CMK (cell line): ENCODE results near the gene GIT2.
"Not testable (repeated sequence)": the region's sequence is repeated elsewhere in the genome, so short reads cannot be mapped to it uniquely, and the experiment has no call there.

Source experiments
- DNase-seq: peaks from one replicate; pipeline ENCODE4 v3.0.0-alpha.2; 2010; ENCODE audit warnings: low read depth

Gene GIT2

DNA sequence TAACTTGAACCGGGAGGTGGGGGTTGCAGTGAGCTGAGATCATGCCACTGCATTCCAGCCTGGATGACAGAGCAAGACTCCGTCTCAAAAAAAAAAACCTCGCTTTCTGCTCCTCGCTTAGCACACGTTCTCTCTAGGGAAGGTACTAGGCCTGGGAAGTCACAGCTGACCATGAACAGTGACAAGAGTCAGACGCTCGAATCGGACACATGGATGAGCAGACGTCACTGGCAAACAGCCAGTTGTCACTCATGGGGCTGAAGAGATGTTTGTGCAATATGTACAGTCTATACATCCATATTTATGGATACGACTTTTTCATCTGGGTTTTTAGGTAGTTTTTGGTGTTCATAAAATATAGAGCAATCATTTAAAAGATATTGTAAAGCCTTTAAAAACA is 76.7 kb downstream of the GIT2 start:
- DNase-seq: no peak

DNA sequence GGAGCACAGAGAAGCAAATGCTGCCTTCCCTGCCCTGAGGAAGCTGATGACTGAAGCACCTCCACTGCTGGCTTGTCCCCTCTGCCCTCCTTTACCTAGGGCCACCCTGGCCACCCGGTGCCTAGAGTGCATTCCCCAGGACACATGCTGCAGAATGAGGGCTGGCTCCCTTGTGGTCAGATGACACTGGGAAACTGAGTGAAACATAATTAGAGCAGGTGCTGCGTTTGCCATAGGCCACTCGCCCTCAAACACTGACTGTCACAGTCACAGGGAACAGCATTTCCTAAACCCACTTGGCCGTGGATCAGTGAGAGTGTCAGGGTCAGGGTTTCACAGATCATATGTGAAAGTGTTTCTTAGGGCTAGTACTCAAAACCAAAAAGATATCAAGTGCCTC is 80.1 kb downstream of the GIT2 start:
- no peak for DNase-seq

DNA sequence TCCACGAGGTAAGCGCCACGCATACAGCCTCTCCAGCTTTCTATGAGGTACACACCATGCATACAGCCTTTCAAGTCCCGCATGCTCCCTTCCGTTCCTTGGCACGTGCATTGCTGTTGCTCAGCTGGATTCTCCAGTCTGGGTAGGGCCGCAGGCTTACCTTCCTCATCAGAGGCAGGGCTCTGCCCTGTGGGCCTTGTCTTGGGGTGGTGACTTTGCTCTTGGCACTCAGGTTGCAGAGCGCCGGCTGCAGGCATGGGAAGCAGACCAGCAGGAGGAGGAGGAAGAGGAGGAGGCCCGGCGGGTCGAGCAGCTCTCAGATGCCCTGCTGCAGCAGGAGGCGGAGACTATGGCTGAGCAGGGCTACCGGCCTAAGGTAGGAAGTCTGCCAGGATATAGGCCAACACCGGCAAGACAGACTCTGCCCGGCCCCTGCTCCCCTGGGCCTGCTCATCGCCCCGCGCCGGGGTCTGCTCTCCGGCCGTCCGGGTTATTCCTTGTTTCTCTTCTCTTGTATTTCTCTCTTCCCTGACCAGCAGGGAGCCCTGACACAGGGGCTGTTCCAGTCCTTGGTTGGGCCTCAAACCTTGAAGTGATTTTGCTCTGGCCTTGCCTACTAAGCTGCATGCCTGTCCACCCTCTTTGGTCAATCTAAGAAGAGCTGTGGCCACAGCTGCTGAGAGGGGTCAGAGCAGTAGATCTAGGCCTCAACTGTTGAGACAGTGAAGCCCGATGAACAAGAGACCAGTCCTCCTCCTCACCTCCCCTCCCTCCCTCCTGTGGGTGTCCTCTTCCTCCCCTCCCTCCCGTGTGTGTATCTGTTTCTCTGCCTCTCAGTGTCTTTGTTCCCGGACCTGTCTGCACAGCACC is 80.8 kb downstream of the GIT2 start:
- no peak for DNase-seq

DNA sequence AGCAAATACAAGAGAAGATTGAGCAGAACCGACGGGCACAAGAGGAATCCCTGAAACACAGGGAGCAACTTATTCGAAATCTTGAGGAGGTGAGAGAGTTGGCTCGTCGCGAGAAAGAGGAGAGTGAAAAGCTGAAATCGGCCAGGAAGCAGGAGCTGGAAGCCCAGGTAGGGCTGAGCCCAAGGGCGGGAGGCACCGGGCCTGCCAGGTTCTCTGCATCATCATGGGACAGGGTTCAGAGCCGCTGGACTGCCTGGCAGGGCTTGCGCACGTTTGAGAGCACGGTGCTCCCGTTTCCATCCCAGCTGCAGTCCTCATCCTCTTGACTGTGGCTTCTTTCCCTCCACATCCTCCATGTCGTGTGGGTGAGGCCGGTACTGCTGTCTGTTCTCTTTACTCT is 81.7 kb downstream of the GIT2 start:
- DNase-seq: no peak

DNA sequence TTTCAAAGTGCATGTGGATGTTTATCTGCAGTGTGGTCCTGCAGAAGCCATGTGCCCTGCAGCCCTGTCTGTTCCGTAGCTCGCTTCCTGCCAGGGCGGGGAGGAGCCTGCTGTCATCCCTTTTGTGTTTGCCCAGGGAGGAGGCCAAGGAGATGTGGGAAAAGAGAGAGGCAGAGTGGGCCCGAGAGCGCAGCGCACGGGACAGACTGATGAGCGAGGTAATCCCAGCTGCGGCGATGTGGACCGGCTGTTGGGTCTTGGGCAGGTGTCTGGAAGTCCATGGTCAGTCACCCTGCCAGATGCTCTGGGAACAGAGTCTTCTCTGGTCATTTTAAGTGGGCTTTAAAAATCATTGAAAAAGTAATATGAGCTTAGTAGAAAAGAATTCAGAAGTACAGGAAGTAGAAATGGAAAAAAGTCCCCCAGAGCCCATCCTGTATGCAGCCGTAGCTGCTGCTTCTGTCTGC is 83.3 kb downstream of the GIT2 start:
- DNase-seq: no peak

DNA sequence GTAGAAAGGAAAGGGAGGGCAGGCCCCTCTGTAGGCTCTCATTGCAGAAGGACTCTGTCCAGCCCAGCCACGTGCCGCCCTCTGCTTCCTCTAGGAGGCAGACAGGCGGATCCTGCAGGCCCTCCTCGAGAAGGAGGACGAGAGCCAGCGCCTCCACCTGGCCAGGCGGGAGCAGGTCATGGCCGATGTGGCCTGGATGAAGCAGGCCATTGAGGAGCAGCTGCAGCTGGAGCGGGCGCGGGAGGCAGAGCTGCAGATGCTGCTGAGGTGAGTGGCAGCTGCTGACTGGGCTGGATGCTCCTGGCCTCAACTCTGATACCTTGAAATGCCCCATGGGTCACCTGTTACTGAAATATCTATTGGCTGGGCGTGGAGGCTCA is 85.2 kb downstream of the GIT2 start:
- DNase-seq: no peak

DNA sequence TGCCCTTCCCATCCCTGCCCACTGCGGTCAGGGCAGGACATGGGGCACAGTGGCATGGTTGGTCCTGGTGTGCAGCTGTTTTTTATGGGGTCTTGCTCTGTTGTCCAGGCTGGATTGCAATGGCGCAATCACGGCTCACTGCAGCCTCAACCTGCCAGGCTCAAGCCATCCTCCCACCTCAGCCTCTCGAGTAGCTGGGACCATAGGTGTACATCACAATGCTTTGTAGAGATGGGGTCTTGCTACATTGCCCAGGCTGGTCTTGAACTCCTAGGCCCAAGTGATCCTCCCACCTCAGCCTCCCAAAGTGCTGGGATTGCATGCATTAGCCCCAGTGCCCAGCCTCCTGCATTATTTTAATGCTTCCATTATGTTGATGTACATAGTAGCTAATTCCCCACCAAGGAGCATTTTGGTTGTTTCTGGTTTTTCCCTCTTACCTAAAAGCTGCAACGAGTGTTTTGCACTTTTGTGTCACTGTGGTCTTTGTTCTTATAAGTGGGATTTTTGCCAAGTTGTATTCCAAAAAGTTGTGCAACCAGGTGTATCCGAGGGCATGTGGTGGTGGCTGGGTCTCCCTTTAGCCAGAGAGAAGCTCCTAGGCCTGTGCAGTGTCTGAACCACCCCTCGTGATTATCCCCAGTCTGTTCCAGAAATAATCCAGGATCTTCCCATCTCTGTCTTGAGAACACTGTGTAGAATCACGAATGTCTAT is 85.8 kb downstream of the GIT2 start:
- DNase-seq: no peak

DNA sequence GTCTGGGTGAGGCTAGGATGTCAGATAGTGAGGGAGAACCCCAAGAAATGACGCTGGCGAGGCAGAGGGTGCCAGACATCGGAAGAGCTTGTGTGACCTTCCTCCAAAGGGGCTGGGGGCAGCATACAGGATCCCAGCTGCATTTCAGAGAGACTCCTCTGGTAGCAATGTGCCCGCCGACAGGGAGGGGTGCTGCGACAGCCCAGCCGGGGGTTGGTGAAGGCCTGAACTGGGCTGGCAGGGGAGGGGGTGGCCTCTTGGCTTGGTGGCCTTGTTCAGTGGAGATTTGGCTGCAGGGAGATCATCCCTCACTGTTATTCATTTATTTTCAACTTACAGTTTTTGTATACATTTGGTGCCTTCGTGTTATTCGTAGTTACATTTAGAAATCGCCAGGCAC is 90.9 kb downstream of the GIT2 start:
- DNase-seq: no peak

DNA sequence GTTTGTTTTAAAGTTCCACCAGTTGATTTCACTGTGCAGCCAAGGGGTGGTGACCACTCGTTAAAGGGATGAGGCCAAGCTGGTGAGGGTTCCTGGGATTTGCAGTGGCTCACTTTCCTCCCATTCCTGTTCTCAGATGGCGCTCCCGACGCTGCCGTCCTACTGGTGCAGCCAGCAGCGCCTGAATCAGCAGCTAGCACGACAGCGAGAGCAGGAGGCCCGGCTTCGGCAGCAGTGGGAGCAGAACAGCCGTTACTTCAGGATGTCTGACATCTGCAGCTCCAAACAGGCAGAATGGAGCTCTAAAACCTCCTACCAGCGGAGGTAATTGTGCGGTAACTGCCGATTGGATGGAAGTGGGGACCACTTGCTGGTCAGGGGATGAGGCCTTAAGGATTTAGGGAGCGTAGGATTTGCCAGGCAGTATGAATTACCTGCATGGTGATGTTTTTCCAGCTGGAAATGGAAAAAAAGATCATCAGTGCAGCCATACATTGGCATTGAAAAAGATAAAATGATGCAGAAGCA is 93.2 kb downstream of the GIT2 start:
- DNase-seq: no peak

DNA sequence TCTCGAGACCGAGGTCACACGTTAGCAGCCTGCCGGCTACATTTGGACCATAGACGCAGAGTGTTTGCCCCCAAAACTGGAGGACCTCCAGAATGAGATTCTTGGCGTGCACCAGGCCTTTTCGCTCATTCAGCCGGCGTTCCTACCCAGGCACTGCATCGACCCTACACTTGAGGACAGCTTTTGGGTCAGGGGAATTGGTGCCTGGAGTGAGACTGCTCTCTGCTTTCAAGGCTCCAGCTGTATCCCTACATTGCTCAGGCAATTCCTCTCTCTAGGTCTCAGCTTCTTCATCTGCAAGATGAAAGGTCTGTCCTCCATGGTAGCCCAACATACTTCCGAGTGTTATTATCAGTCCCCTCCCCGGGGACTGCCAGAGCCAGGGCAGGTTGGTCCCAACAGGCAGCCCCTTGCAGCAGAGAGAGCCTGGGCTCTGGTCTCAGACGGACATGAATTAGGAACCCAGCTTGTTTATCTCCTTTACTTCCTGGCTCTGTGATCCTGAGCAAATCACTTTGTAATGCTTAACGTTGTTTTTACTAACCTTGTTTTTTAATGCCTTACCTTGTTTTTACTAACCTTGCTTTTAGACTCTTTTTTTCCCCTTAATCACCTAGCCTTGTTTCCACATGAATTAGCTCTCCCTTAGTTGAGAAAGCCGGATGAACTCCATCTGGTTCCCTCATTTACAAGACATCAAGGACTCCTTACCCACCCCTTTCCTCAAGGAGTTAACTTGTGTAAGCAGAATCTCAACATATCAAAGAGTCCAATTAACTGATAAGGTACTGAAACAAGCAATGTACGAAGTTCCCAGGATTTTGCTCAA is 95.2 kb downstream of the GIT2 start:
- DNase-seq: no peak

DNA sequence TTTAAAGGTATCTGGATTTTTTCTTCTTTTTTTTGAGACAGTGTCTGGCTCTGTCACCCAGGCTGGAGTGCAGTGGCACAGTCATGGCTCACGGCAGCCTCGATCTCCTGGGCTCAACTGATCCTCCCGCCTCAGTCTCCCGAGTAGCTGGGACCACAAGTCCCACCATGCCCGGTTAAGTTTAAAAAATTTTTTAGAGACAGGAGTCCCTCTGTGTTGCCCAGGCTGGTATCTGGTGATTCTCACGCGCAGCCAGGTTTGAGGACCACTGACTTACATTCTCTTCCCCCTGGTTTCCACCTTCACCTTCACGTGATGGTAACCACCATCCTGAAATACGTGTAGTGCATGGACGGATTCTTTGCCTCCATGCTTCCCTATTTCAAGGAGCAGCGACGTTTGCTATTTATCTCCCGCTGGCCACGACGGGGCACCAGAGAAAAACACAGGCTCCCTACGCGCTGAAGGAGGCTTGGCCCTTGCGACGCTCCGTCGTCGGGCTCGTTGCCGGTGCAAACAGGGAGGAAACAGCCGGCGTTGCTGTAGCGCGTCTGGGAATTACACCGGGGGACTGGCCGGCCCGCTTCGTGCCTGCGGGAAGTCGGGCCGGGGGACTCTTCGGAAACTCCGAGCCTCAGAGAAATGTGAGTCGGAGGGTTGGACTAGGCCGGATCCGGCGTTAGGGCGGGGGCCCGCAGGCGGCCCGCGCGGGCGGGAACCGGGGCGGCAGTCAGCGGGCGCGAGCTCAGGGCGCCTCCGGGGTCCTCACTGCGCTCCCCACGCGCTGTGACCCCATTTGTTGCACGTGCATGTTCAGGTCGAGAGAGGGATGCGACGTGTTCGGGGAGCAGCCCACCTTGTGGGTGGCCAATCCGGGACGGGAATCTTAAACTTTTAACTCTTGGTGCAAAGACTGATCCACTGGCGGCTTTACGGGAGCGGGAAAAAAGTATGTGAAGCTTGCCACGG is 96.1 kb downstream of the GIT2 start, which contains the start of gene TCHP:
Gene TCHP (plus strand): TSS at position 492 of the 969 bp plus-strand sequence. CDS start 2,753 bp downstream, outside the sequence.
- DNase-seq: peak; percentile 76

DNA sequence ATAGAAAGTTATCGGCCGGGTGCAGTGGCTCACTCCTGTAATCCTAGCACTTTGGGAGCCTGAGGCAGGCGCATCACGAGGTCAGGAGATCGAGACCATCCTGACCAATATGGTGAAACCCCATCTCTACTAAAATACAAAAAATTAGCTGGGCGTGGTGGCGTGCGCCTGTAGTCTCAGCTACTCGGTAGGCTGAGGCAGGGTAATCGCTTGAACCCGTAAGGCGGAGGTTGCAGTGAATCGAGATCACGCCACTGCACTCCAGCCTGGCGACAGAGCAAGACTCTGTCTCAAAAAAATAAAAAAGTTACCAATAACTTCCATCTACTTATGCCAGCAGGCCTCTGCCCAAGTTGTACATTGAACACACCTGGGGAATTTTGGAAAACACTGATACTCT is 96.8 kb downstream of the GIT2 start:
- not testable (repeated sequence) for DNase-seq

DNA sequence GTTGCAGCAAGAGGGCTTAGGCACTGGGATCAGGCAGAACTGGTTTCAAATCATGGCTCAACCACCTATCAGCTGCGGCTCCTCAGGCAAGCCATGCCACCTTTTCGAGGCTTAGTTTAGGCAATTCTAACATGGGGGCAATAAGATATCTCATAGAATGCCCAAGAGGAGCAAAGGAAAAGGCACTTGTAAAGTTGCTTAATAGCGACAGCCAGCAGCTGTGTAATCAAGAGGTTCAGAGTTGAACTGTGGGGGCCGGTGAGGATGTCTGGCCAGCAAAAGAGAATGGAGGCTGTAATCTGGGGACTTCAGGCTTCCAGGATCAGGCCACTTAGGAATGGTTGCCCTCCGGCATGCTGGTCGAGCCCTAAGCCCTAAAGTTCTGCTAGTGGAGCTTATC is 99.1 kb downstream of the GIT2 start:
- no peak for DNase-seq

DNA sequence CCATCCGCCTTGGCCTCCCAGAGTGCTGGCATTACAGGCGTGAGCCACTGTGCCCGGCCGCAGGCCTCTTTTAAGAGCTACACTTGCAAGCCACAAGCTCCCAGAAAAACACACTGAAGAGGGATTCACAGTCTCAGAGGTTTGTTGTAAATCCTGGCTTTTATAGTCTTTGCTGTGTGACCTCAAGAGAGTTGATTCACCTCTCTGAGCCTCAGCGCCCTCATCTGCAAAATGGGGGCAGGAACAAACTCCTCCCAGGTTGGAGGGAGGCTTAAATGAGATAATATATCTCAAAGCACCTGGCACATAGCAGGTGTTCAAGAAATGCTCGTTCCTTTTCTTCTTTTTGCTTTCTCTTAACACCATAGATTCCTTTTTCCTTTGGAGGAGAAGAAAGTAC is 100.0 kb downstream of the GIT2 start:
- no peak for DNase-seq

DNA sequence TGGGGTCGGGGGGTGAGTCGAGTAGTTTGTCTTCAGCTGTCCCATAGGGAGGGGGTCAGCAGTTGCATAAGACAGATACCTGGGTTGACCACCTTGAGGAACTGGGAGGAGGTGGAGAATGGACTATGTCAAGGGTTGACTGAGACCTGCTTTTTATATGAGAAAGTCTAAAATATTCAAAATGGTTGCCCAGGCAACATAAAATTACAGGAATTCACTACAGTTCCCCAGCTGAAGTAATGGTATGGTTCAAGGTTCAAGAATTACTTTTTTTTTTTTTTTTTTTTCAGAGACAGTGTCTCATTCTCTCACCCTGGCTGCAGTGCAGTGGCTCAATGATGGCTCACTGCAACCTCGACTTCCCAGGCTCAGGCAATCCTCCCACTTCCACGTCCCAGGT is 101.2 kb downstream of the GIT2 start:
- no peak for DNase-seq

DNA sequence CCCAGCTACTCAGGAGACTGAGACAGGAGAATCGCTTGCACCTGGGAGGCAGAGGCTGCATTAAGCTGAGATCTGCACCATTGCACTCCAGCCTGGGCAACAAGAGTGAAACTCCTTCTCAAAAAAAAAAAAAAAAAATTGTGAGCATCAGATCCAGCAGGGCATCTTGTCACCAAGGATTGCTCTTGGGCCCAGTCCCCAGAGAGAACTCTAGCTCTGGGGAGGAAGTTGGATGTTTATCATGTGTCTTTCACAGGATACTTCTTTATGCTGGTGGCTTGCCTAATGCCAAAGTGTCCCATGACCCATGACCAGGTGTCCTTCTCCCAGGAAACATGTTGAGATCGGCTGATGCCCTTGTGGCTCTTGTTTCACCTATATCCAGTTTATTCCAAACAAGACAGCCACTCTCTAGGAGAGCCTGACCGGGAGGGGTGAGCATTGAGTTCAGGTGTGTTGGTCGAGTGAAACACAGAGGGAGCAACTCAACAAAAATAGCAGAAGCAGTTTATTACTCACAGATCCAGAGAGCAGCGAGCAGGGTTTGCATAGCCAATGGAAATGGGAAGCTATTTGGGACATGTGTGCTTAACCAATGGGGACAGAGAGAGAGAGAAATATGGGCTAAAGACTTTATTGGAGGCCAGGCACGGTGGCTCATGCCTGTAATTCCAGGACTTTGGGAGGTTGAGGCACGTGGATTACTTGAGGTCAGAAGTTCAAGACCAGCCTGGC is 102.7 kb downstream of the GIT2 start:
- no peak for DNase-seq

DNA sequence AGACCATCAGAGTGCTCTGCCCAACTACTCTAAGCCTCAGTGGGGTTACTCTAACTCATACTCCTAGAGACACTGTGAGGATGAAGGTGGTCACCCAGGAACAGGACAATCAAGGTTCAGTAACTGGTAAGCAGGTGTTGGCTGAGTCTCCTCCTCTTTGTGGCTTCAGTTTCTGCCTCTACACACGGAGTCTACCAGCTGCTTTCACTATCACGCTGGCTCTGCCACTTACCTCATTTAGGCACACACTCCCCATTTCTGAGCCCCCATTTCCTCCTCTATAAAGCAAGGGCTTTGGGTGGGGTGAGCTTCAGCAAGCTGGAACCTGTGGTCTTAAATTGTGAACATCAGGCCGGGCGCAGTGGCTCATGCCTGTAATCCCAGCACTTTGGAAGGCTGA is 103.4 kb downstream of the GIT2 start:
- DNase-seq: no peak

DNA sequence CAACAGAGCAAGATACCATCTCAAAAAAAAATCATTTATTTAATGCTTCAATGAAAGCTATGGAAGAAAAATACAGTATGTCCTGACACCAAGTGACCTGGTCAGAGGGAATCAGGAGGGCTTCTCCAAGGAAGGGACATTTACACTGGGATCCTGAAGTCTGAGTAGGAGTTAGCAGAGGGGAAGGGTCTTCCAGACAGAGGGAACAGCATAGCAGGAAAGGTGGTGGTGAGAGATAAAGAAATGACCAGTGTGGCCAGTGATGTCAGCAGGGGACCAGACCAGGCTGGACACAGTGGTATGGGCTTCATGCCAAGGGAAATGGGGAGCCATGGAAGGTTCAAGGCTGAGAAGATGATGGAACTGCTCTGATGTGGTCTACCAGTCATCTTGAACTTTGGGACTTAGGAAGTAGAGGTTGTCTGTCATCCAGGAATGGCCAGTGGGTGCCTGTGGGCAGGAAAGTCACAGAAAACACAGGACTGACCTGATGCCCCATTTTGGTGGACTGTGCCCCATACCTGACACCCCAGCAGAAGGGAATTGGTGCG is 103.9 kb downstream of the GIT2 start:
- no peak for DNase-seq

DNA sequence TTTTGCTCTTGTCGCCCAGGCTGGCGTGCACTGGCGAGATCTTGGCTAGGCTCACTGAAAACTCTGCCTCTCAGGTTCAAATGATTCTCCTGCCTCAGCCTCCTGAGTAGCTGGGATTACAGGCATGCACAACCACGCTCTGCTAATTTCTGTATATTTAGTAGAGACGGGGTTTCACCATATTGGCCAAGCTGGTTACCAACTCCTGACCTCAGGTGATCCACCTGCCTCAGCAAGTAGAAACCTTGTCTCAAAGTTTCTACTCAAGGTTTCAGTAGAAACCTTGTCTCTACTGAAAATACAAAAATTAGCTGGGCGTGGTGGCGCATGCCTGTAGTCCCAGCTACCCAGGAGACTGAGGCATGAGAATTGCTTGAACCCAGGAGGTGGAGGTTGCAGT is 104.4 kb downstream of the GIT2 start:
- DNase-seq: not testable (repeated sequence)

DNA sequence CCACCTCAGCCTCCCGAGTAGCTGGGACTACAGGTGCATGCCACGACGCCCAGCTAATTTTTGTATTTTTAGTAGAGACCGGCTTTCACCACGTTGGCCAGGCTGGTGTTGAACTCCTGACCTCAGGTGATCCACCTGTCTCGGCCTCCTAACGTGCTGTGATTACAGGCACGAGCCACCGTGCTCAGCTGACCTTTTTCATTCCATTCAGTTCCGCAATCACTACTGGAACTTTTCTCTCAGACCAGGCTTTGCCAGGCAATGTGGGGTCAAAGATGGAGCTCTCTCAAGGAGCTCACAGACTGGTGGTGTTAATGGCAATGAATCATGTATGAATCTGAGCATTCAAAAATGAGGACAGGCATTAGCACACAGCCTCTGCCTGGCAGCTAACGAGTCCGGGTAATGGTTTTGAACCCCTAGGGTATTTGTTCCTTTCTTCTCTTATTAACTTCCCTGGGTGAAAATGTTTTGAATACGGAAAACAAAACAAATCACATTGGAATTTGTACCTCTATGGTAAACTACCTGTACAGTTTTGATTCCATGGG is 105.5 kb downstream of the GIT2 start:
- DNase-seq: no peak
